ENCODE data around the gene METTL8.
"Not testable (repeated sequence)": the region's sequence is repeated elsewhere in the genome, so short reads cannot be mapped to it uniquely, and the experiment has no call there.

Gene METTL8

DNA sequence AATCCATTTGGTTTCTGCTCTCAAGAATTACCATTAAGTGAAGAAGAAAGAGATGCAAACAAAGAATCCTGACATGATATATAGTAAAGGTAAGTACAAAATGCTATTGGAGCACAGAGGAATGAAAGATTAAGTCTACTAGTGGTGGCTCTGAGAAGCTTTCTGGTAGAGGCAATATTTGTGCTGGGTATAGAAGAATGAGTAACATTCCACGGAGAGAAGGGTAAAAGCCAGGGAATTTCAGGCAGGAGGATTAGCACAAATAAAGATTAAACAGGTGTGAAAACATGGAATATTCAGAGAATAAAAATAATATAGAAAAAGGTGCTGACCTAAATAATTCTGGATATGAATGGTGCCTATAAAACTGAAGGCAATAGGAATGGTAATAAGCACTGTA lies 31.8 kb downstream of the METTL8 start:
- DNase-seq (ENCODE audit: low spot score), result no peak

DNA sequence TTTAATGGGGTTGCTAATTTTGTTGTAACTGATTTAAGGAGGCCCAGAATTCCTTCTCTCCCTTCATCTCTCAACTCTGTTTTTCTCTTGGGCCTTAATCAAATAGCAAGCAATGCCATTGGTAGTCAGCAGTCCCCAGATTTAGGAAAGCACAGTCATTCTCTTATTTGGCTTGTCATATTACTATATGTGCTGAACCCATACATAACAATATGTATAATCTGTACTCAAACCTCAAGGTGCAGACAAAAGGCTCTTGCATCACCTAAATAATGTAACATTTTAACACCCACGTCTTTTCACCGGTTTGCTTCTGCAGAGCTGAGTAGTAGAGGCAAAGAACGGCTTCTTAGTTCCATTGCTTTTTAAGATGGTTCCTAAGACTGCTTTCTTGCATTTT lies 33.4 kb downstream of the METTL8 start:
- no peak for DNase-seq (ENCODE audit: low spot score)

DNA sequence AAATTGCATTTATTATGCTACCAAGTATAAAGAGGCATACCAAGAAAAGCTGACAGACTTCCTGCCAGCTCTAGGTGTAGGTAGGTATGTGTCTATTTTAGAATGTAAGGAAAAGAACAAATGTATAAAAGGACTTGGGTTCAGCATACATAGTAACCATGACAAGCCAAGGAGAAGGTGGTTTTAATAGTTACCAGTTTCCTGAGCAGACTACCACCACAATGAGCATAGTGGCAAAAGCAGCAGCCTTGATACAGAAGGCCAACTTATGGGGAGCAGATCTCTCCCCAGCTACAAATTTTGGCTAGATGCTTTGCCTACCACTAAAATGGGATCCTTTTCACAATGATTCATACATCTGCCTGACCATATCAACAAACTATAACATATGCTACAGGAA lies 34.5 kb downstream of the METTL8 start:
- DNase-seq (ENCODE audit: low spot score), result no peak

DNA sequence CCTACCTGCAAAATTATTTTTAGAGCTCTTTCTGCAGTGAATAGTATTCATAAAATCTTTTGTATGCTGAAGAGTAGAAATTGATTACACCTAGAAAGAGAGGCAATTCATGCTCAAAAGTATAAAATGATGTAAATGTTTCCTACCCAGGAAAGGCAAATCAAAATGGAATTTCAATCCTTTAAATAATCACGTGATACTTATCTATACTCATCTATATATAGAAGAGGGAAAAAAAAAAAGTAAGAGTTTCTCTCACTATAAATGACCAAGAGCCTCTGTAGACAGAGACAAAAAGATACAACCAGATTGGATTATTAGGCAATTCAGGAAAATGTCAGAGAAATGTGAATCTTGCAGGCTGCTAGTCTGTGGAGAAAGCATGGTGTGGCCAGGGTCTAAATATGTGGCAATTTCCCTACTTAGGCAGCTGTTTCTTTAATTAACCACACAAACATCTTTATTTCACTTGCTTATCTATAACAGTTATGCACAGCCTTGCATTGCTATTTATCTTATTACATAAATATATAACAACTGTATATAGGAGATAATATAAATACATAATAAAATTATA lies 39.5 kb downstream of the METTL8 start:
- no peak for DNase-seq (ENCODE audit: low spot score)

DNA sequence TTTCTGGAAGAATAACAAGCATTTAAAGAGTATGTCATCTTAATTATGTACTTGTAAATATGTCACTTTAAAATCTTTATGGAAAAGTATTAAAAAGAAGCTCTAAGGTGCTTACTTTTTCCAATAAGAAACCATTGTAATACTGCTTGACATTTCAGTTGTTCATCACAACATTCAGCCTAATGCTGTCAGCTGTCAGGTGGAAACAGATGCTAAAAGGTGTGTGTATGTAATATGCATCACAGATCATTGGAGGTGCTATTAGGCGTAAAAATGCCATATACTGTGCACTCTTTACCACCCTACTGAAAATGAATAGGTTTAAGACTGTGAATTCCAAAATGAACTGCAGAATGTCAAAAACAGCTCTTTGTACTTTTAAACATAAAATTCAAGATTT lies 40.3 kb downstream of the METTL8 start:
- DNase-seq (ENCODE audit: low spot score), result no peak

DNA sequence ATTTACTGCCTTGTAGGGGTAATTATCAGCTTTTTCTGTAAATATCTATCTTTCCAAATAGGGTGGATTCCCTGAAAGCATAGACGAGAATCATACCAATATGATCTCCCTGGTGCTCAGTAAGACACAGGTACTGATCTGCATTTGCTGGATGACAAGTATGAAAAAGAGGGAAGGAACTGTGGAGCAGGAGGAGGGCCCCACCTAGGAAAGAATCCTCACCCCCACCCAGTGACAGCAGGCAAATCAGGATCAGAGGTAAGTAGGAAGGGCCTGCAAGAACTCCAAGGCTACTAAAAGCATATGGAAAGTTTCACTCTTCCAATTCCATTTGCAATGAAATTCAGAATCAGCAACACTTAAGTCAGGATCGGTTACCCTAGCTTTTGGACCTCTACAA lies 42.3 kb downstream of the METTL8 start:
- DNase-seq (ENCODE audit: low spot score), result no peak

DNA sequence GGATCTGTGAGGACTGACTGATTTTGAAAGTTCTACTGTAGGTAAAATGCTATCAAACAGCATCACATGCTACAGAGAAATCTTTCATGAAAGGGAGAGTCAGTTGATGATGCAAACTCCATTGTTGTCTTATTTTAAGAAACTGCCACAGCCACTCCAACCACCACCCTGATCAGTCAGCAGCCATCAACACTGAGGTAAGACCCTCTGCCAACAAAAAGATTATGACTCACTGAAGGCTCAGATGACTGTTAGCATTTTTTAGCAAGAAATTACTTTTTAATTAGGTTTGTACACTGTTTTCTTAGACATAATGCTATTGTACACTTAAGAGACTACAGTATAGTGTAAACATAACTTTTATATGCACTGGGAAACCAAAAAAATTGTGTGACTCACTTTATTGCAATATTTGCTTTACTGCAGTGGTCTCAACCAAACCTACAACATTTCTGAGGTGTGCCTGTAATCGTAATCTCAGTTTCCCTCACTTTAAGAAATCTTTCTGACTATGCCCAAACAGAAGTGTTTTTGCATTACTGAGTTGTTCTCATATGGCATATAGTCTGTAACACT lies 42.8 kb downstream of the METTL8 start:
- DNase-seq (ENCODE audit: low spot score), result no peak

DNA sequence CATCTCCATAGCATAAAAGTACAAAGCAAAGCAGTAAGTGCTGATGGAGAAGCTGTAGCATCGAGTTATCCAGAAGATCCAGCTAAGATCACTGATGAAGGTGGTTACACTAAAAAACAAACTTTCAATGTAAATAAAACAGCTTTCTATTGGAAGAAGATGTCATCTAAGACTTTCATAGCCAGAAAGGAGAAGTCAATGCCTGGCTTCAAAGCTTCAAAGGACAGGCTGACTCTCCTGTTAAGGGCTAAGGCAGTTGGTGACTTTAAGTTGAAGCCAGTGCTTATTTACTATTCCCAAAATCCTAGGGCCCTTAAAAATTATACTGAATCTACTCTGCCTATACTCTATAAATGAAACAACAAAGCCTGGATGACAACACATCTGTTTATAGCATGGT lies 44.0 kb downstream of the METTL8 start:
- no peak for DNase-seq (ENCODE audit: low spot score)

DNA sequence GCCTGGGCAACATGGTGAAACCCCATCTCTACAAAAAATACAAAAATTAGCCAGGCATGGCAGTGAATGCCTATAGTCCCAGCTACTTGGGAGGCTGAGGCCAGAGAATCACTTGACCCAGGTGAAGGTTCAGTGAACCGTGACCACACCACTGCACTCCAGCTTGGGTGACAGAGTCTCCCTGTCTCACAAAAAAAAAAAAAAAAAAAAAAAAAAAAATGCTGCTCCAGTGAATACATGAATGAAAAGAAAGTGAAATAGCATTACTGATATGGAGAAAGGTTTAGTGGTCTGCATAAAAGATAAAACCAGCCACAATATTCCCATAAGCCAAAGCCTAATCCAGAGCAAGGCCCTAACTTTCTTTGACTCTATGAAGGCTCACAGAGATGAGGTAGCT lies 44.5 kb downstream of the METTL8 start:
- no peak for DNase-seq (ENCODE audit: low spot score)

DNA sequence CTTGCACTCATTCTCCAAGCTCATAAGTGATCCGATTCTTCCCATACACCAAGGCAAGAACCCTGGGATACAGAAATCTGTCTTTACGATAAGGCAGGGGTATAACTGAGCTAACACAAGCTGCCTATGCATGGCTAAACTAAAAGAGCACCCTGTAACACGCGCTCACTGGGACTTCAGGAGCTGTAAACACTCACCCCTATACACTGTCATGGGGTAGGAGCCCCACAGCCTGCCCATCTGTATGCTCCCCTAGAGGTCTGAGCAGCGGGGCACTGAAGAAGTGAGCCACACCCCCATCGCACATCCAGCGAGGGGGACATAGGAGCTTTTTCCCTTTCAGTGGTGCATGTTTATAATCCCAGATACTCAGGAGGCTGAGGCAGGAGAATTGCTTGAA lies 46.7 kb downstream of the METTL8 start:
- DNase-seq (ENCODE audit: low spot score), result no peak

DNA sequence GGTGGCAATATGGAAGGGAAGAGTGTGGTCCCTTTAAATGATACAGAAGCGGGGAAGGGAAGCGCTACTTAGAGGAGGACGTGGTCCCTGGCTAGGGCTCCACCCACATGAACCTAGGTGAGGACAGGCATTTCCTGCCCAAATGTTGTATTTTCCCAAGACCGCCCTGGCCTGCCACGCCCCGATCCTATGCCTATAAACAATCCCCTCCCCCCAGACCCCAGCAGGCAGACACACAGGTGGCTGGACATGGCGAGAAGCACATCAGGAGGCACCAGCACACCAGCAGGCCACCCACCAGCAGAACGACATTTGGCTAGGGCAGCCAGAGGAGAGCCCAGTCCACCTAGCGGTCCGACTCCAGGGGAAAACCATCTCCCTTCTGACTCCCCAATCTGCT lies 47.2 kb downstream of the METTL8 start:
- no peak for DNase-seq (ENCODE audit: low spot score)

DNA sequence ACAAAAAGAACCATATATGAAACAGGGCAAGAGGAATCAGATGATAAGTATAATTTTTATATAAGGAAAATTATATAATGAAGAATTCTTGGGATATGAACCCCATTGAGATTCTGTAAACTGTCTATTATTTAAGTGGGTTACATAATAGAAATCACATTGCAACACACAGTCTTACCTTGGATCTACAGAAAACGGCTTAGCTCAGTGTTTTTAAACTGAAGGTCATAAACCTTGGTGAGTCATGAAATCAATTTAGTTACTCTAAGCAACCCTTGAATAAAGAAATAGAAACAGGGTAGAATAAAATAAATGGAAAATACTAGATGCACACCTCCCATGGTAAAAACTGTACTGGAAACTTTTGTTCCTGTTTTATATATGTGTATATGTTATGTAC lies 50.7 kb downstream of the METTL8 start:
- DNase-seq (ENCODE audit: low spot score), result no peak

DNA sequence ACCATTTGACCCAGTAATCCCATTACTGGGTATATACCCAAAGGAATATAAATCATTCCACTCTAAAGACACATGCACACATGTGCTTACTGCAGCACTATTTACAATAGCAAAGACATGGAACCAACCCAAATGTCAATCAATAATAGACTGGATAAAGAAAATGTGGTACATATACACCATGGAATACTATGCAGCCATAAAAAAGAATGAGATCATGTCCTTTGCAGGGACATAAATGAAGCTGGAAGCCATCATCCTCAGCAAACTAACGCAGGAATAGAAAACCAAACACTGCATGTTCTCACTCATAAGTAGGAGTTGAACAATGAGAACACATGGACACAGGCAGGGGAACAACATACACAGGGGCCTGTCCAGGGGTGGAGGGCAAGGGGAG lies 51.6 kb downstream of the METTL8 start:
- DNase-seq (ENCODE audit: low spot score), result not testable (repeated sequence)

DNA sequence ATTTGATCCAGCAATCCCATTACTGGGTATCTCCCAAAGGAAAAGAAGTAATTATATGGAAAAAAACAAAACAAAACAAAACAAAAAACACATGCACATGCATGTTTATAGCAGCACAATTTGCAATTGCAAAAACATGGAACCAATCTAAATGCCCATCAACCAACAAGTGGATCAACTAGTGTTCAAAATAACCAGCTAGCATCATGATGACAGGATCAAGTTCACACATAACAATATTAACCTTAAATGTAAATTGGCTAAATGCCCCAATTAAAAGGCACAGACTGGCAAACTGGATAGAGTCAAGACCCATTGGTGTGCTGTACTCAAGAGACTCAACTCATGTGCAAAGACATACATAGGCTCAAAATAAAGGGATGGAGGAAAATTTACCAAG lies 55.9 kb downstream of the METTL8 start:
- not testable (repeated sequence) for DNase-seq (ENCODE audit: low spot score)

DNA sequence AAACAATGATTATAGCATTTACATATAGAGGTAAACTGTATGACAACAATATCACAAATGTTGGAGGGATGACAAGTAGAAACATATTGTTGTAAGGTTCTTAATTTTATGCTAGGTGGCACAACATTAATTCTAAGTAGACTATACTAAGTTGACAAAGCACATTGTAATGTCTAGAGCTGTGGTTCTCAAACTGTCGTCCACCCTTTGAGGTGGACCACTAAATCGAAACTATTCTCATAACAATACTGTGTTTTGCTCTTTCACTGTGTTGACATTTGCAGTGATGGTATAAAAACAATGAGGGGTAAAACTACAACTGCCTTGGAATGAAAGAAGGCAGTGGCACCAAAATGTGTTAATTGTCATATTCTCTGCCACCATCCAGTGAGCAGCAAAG lies 66.1 kb downstream of the METTL8 start:
- DNase-seq (ENCODE audit: low spot score), result no peak

DNA sequence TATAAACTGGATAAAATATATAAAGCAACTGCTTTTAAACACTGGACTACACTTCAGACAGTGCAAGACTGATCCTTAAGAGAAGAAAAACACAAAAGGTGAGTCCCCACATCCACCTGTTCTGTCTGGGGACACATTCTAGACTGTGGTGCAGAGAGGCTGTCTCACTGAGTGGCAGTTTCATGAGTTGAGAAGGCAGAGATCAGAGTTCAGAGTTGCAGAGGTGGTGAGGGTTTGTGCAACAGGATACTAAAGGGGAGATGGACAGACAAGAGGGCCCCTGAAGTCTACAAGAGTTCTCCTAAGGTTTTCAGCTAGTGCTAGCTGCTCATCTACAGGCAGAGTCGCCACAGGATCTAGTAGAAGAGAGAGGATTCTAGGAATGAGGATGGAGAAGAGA lies 68.0 kb downstream of the METTL8 start:
- no peak for DNase-seq (ENCODE audit: low spot score)

DNA sequence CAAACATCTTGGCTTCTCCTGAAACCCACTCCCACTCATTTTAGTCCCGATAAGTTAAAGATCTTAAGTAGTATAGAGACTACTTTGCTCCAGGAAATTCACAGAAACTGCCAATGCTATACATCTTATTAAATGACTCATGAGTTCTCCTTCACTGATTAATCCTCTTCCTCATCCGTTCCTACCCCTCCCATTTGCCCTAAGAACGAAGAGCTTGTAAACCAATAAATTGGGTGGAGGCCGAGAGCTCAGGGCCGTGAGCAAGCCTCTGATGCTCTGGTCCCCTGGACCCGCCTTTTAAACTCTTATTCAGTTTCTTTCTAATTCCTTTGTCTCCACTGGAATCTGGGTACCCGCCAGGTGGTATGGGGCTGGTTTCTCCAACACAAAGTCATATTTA lies 68.6 kb downstream of the METTL8 start:
- DNase-seq (ENCODE audit: low spot score), result no peak

DNA sequence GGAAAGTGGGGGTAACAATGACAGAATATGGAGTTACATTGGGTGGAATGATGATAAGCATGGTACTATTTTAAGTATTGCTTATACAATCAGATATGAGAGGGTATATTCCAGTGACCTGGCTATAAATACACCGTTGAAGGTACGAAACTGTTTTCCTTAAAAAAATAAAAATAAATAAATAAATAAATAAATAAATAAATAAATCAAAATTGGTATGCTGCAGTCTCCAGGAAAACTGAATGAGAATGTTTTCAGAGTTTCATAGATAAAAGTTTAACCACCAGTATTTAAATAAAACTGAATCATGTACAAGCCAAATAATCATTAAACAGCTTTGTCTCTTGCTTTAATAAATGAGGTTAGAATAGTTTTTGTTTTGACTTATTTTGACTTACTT lies 71.4 kb downstream of the METTL8 start:
- DNase-seq (ENCODE audit: low spot score), result no peak

DNA sequence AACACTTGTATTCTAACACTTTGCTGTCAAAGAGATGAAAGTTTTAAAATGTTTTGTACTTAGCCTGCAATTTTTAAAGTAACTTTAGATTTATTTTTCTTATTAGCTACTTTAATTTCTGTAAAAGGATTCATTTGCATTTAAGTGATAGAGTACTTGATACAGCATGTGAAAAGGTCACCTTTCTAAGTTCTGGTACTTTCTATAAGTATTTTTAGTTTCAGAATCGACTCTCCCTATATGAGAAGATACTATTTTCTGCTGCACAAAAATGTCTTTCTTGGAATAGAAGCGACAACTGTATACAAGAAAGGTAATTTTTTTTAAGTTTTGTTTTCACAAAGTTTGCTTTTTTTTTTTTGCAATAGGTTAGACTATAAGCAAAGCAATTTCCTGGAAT lies 72.9 kb downstream of the METTL8 start:
- DNase-seq (ENCODE audit: low spot score), result no peak

DNA sequence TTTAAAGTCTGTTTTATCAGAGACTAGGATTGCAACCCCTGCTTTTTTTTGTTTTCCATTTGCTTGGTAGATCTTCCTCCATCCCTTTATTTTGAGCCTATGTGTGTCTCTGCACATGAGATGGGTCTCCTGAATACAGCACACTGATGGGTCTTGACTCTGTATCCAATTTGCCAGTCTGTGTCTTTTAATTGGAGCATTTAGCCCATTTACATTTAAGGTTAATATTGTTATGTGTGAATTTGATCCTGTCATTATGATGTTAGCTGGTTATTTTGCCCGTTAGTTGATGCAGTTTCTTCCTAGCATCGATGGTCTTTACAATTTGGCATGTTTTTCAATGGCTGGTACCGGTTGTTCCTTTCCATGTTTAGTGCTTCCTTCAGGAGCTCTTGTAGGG lies 80.0 kb downstream of the METTL8 start:
- DNase-seq (ENCODE audit: low spot score), result not testable (repeated sequence)

DNA sequence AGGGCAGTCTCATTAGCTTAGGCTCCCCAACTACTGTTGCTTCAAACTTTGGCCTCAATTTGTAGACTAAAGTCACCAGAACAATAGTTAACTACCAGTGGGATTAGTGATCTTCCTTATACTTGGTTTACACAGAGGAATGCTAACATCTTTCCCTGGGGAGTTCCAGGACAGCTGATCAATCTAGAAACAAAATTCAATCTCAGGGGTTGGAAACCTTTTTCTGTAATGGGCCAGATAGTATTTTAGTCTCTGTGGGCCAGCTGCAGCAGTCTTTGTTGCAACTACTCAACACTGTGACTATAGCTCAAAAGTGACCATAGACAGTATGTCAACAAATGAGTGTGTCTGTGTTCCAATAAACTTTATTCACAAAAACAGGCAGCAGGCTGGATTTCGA lies 85.7 kb downstream of the METTL8 start:
- DNase-seq (ENCODE audit: low spot score), result no peak

DNA sequence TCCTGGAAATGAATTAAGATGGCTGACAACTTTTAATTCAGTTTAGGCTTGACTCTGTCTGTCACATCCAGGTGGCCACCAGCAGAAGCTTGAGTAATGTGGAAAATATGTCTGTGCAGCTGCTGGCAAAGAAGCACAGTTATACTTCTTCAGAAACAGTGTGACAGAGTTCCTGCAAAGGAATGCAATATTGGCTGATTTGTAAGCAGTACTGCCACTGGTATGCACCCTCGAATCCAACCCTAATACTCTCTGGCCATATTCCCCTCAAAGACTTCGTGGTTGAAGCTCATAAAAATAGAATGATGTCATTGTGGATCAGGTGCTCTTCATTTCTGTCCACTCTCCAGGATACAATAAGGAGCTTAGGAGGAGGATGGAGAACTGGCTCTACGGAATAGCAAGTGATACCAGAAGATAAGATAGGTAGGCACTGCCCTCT lies 86.2 kb downstream of the METTL8 start:
- peak; percentile 50 for DNase-seq (ENCODE audit: low spot score)

DNA sequence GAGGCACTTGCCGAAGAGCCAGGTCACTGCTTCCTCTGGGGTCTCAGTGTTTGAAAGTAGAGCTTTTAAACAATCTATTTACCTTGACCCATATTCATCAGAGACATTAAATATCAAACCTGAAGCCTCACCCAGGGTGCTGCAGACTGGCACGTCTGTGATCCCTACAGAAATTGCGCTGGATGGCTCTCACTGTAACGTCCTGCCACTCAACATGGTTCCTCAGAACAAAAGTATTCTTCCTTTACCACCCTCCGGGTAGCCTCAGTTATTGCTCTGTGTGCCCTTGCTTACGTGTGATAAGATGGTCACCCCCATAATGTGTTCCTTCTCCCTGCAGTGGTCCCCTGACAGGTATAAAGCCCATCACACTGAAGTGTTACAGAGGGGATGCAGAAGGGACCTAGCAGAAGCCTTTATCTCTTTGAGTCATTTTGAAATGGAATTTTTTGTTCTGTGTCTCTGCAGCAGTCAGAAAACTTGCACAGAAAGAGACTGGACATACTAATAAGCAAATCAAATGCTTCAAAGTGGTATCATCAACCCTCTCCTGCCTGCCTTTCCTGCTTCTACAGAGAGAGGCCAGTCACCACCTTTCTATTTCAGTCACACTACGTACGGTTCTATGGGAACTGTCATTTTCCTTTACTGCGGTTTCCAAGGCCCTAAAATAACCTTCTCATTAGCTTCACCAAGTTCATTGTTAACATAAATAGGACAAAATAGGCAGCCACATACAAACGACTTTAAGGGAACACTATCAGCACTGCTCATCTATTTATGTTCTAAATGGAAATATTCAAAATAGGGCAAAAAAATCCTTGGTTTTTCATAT lies 86.8 kb downstream of the METTL8 start:
- DNase-seq (ENCODE audit: low spot score), result peak; percentile 20

Data from hepatic stellate cell (primary cell).